ENCODE data around the gene MRPL11.
"Not testable (repeated sequence)": the region's sequence is repeated elsewhere in the genome, so short reads cannot be mapped to it uniquely, and the experiment has no call there.

MRPL11 gene

DNA sequence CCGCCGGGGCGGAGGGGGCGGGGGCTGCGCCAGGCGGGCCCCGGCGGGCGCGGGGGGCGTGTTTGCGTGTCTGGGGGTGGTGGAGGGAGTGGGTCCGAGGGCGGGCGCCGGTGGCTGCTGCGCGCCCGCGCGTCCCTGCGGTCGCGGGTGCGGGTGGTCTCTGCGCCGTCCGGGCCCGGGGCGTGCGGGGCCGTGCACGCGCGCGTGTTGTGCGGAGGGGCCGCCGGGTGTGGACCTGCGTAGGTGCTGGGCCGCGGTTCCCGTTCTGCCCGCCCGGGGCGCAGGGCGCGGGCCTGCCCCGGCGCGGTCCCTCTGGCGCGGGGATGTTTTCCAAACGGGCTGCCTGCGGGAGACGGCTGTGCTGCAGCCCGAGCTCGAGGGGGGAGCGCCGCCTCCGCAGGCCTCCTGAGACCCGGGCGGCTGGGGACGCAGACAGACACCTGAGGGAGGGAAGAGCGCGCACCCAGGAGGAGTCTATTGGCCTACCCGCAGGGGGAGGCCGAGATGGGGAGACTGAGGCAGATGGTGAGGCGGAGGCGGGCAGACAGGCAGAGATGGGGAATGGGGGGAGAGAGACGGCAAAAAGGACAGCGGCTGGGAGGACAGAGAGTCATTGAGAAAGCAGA lies 28.5 kb upstream of the MRPL11 start:
- peak; percentile 58 for DNase-seq (ENCODE audit: low read depth)

DNA sequence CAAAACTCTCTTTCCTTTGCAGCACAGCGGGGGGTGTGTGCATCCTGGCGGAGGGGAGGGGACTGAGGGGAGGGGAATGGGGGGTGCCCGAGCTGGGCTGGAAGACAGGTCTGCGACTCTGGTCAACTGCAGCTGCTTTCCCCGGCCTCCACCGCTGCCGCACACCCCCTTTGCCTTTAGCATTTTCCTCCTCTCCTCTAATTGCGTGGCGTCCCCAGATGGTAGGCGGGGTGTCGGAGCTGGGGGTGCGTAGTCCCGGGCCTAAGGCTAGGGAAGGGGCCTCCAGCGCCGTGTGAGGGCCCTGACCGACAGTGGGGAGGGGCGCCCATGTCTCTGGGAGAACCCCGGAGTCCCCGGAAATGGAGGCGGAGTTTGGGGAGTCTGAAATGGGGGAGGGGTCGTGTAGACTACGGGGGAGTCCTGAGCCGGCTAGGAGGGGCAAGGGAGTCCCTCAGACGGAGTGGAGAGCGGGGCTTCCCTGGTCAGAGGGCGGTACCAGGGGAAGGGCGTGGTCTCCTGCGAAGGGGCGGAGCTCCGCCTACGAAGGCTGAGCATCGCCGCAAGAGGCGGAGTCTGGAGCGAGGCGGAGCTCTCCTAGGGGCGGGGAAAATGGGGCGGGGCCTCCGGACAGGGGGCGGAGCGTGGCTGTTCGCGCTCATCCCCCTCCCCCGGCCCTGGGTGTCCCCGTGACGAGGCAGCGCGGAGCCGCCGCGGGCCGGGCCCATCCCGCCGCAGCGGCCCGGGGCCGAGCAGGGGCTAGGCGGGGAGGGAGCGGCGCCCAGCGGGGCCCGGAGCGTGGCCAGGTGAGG lies 27.8 kb upstream of the MRPL11 start, which contains the start of gene PELI3:
TSS of gene PELI3 (plus strand) at position 681 of the 809 bp plus-strand sequence. CDS start 1,224 bp downstream, outside the sequence.
- peak; percentile 90 for DNase-seq (ENCODE audit: low read depth)

GRCh38 chr11:66465373-66466224 lies 27.0 kb upstream of the MRPL11 start:
- DNase-seq (ENCODE audit: low read depth): no peak

DNA sequence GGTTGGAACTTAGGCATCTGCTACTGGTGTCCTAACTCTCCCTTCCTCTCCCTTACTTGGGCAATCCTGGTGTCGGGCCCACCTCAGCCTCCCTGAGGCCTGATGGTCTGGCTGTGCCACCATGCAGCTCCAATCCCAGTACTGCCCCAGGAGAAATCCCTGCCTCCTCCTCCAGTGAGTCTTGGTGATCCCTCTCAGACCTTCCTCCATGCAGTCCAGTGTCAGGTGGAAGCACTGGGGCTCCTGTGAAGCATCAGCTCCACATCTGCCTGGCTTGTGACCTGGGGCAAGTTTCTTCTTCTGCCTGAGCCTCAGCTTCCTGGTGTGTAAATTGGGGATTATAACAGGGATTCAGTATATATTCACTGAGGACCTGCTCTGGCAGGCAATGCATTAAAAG lies 26.3 kb upstream of the MRPL11 start:
- DNase-seq (ENCODE audit: low read depth): no peak

DNA sequence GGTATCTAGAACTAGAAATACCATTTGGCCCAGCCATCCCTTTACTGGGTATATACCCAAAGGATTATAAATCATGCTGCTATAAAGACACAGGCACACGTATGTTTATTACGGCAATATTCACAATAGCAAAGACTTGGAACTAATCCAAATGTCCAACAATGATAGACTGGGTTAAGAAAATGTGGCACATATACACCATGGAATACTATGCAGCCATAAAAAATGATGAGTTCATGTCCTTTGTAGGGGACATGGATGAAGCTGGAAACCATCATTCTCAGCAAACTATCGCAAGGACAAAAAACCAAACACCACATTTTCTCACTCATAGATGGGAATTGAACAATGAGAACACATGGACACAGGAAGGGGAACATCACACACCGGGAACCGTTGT lies 25.5 kb upstream of the MRPL11 start:
- not testable (repeated sequence) for DNase-seq (ENCODE audit: low read depth)

DNA sequence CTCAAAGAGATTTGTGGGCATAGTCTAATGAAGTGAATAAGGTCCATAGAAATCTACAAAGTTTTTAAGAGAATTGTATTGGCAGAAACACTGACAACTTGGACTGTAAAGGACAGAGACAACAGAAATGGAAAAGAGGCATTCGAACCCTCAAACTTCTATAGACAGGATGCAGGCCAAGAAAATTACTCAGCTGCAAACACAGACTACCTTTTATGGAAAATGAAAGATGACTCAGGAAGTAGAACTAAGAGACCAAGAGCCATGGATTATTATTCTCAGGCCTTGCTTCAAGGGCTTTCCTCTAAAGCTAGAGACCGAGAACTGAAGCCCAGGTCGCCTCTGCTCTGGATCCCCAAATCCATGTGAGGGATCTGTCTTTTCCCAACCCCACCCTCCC lies 24.3 kb upstream of the MRPL11 start:
- DNase-seq (ENCODE audit: low read depth): peak; percentile 25

DNA sequence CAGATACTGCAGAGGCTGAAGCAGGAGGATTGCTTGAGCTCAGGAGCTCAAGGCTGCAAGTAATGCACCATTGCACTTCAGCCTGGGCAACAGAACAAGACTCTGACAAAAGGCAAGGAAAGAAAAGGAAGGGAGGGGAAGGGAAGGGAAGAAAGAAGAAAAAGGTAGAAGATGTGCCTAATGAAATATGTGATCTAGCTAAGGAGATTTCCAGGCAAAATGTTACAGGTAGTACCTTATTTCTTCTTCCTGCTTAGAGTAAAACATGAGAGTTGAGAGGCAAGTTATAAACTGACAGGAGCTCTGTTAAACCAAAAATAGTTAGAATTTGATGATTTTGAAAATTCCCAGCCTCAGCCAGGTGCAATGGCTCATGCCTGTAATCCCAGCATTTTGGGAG lies 23.4 kb upstream of the MRPL11 start:
- no peak for DNase-seq (ENCODE audit: low read depth)

DNA sequence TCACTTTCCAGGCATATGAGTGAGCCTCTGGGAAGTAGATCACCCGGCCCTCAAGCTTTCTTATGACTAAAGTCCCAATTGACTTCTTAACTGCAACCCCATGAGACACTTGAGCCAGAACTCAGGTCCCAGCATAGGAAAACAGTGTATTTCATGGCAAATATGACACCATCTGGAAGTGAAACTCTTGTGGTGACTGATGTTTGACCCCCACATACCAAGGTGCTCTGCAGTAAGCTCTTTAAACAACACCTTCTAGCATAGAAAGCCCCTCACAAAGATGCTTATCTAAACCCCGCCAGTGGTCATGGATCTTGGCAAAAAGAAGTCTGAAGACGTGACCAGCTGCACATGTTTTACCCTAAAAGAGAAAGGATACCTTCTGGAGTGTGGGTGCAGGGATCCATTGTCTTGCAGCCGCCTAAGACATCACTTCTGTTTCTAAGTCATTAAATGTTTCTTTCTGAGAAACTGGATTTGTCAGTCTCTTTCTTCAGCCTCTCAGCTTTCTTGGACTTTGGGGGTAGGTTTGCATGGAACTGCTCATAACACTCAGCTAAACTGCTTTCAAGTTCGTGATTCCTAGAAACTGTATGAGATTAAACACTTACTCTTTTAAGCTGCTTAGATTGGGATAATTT lies 20.6 kb upstream of the MRPL11 start:
- no peak for DNase-seq (ENCODE audit: low read depth)

DNA sequence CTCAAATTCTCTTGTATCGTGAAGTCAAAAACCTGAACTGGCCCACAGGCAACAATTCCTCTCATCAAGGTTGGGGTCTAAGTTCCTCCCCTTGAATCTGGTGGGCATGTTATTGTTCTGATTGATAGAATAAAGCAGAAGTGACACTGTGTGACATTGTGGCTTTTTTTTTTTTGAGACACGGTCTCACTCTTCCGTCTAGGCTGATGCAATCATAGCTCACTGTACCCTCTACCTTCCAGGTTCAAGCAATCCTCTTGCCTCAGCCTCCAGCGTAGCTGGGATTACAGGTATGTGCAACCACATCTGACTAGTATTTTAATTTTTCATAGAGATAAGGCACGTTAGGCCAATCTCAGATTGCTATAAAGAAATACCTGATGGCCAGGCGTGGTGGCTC lies 19.2 kb upstream of the MRPL11 start:
- no peak for DNase-seq (ENCODE audit: low read depth)

DNA sequence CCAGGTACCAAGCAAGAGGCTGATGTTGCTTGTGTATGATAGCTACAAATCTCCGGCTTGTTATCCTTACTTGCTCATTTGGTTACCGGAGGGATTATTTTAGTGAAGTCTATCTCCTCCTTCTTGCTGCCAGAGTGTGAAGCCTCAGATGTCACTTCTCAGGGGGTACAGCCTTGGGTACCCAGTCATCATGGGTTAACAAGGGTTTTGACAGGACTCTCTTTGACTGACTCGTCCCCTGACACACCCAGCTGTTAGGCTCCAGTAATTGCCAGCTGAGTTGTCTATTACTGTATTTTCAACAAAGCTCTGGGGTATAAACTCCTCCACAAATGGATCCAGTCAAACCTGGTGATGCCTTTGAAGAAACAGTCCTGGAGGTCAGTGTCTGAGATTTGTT lies 16.2 kb upstream of the MRPL11 start:
- no peak for DNase-seq (ENCODE audit: low read depth)

DNA sequence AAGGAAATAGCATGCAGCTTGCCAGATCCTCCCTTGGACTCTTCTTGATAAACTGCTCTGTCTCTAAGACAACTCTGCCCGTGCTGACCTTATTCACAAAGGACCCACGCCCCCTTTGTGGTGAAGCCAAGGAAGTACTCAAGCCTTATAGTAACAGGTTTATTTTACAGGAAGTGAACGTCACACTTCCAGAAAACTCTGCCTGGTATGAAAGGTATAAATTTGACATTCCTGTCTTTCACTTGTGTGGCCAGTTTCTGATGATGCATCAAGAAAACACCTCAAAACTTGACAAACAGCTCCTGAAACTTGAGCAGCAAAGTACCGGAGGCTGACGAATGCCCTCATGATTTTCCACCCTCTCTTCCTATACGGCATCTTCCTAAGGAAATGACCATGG lies 15.6 kb upstream of the MRPL11 start:
- peak; percentile 16 for DNase-seq (ENCODE audit: low read depth)

DNA sequence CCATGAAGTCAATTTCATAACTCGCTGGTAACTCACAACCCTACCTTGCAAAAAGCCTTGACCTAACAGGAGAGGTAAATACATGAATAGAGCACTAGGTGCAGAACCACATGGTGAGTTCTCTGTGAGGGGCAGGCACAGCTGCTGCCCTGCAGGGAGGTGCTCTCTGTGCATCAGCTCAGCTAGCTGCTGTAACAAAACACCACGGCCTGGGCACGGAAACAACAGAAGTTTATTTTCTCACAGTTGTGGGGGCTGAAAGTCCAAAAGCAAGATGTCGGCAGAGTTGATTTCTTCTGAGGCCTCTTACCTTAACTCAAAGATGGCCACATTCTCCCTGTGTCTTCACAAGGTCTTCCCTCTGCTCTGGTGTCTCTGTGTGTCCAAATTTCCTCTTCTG lies 13.0 kb upstream of the MRPL11 start:
- DNase-seq (ENCODE audit: low read depth): no peak

GRCh38 chr11:66450560-66450959 lies 11.9 kb upstream of the MRPL11 start:
- DNase-seq (ENCODE audit: low read depth): no peak

GRCh38 chr11:66448523-66448922 lies 9.9 kb upstream of the MRPL11 start:
- DNase-seq (ENCODE audit: low read depth): no peak

DNA sequence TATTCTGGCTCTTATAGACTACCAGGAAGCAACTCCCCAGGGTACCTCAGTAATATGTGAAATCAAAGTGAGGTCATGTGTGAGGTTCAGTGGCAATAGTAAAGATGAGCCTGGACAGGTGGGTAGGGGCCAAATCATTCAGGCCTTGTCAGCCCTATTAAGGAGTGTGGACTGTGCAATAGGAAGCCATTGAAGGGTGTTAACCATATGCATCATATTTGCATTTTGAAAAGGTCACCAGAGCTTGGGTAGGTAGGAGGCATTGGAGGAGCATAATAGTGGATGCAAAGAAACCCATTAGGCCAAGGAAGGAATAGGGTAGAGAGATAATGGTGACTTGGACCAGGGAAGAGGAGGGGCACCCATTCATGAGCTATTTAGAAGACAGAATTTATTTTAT lies 8.4 kb upstream of the MRPL11 start:
- DNase-seq (ENCODE audit: low read depth): no peak

- DNase-seq (ENCODE audit: low read depth): peak; percentile 96
Measured at GRCh38 chr11:66443602-66444001, 5.0 kb upstream of the MRPL11 start.

DNA sequence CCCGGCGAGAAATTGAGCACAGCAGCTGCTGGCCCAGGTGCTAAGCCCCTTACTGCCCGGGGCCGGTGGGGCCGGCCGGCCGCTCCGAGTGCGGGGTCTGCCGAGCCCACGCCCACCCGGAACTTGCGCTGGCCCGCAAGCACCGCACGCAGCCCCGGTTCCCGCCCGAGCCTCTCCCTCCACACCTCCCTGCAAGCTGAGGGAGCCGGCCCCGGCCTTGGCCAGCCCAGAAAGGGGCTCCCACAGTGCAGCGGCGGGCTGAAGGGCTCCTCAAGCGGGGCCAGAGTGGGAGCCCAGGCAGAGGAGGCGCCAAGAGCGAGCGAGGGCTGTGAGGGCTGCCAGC lies 2.3 kb upstream of the MRPL11 start:
- DNase-seq (ENCODE audit: low read depth): not testable (repeated sequence)

DNA sequence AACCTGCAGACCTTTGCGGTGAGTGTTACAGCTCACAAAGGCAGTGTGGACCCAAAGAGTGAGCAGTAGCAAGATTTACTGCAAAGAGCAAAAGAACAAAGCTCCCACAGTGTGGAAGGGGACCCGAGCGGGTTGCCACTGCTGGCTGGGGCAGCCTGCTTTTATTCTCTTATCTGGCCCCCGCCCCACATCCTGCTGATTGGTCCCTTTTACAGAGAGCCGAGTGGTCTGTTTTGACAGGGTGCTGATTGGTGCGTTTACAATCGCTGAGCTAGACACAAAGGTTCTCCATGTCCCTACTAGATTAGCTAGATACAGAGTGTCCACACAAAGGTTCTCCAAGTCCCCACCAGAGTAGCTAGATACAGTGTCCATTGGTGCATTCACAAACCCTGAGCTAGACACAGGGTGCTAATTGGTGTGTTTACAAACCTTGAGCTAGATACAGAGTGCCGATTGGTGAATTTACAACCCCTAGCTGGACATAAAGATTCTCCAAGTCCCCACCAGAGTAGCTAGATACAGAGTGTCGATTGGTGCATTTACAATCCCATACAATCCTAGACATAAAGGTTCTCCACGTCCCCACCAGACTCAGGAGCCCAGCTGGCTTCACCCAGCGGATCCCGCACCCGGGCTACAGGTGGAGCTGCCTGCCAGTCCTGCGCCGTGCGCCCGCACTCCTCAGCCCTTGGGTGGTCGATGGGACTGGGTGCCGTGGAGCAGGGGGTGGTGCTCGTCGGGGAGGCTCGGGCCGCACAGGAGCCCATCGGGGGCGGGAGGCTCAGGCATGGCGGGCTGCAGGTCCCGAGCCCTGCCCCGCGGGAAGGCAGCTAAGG lies 1.7 kb upstream of the MRPL11 start:
- DNase-seq (ENCODE audit: low read depth): not testable (repeated sequence)

- DNase-seq (ENCODE audit: low read depth): no peak
Measured at GRCh38 chr11:66437979-66438503, 607 bp downstream of the MRPL11 start.

DNA sequence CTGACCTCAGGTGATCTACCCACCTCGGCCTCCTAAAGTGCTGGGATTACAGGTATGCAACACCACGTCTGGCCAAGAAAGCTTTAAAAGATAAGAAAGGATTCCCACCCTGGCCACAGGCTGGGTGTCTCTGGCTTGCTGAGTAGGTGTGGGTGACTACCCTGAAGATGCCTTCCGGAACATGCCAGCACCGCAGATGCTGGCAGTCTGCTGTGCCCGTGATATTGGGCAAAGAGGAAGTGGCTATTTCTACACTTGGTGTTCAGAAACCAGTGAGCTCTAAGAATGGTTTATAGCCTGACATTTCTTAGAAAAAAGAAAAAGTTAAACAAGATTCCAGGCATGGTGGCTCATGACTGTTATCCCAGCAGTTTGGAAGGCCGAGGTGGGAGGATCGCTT lies 6.1 kb downstream of the MRPL11 start:
- no peak for DNase-seq (ENCODE audit: low read depth)

GRCh38 chr11:66431871-66432329 lies 6.7 kb downstream of the MRPL11 start:
- DNase-seq (ENCODE audit: low read depth): not testable (repeated sequence)
